H9 (cell line): ENCODE data around the gene EIF2S2. TPM values are rescaled to one million over a fixed set of nuclear protein-coding genes. Genes with fewer than 3 reads are reported as not detected.
"Not testable (repeated sequence)": the region's sequence is repeated elsewhere in the genome, so short reads cannot be mapped to it uniquely, and the experiment has no call there.

ENCODE experiments used
- DNase-seq: peaks from one replicate; pipeline ENCODE4 v3.0.0-alpha.2; 2017
- H2AFZ ChIP-seq: one replicate; pipeline ENCODE4 v1.6.1; 2013; ENCODE audit warnings: mild to moderate bottlenecking, low read length, control low read depth, moderate library complexity
- H2AK5ac ChIP-seq: 2 replicates; pipeline ENCODE4 v1.6.1; 2013; ENCODE audit warnings: low read length, control low read depth, mixed read lengths; ENCODE audit not compliant: insufficient read length
- H2BK120ac ChIP-seq: one replicate; pipeline ENCODE4 v1.6.1; 2013; ENCODE audit warnings: low read depth, mild to moderate bottlenecking, low read length, control low read depth, inconsistent platforms; ENCODE audit not compliant: poor library complexity, severe bottlenecking
- H2BK12ac ChIP-seq: 2 replicates; pipeline ENCODE4 v1.6.1; 2013; ENCODE audit warnings: low read length, control low read depth, mixed read lengths, low read depth; ENCODE audit not compliant: insufficient read length
- H2BK15ac ChIP-seq: 2 replicates; pipeline ENCODE4 v1.6.1; 2013; ENCODE audit warnings: low read depth, low read length, control low read depth
- H2BK20ac ChIP-seq: one replicate; pipeline ENCODE4 v1.6.1; 2013; ENCODE audit warnings: low read depth, mild to moderate bottlenecking, low read length, control low read depth, inconsistent platforms; ENCODE audit not compliant: poor library complexity, severe bottlenecking
- H2BK5ac ChIP-seq: 2 replicates; pipeline ENCODE4 v1.6.1; 2013; ENCODE audit warnings: low read length, control low read depth, mixed read lengths; ENCODE audit not compliant: insufficient read length
- H3K14ac ChIP-seq: 2 replicates; pipeline ENCODE4 v1.6.1; 2013; ENCODE audit warnings: low read length, control low read depth; ENCODE audit not compliant: insufficient read depth
- H3K18ac ChIP-seq: 2 replicates; pipeline ENCODE4 v1.6.1; 2013; ENCODE audit warnings: low read depth, mild to moderate bottlenecking, mixed read lengths, low read length, control low read depth; ENCODE audit not compliant: insufficient read length
- H3K23ac ChIP-seq: 2 replicates; pipeline ENCODE4 v1.6.1; 2013; ENCODE audit warnings: low read length, control low read depth, mixed read lengths, low read depth; ENCODE audit not compliant: insufficient read length
- H3K23me2 ChIP-seq: 2 replicates; pipeline ENCODE4 v1.6.1; 2013; ENCODE audit warnings: low read depth, mild to moderate bottlenecking, mixed read lengths, low read length, control low read depth; ENCODE audit not compliant: insufficient read length, poor library complexity, severe bottlenecking
- H3K27ac ChIP-seq: 2 replicates; pipeline ENCODE4 v1.5.1; 2013; ENCODE audit warnings: low read length, control low read depth, mixed read lengths, low read depth; ENCODE audit not compliant: insufficient read length
- H3K27me3 ChIP-seq: 2 replicates; pipeline ENCODE4 v1.6.1; 2013; ENCODE audit warnings: low read length, control low read depth, inconsistent platforms; ENCODE audit not compliant: insufficient read depth
- H3K4ac ChIP-seq: 2 replicates; pipeline ENCODE4 v1.6.1; 2013; ENCODE audit warnings: low read depth, mild to moderate bottlenecking, control low read depth, inconsistent platforms, low read length, moderate library complexity
- H3K4me1 ChIP-seq: 2 replicates; pipeline ENCODE4 v1.6.1; 2013; ENCODE audit warnings: low read length, control low read depth, inconsistent platforms; ENCODE audit not compliant: insufficient read depth
- H3K4me2 ChIP-seq: 2 replicates; pipeline ENCODE4 v1.6.1; 2013; ENCODE audit warnings: low read length, control low read depth, mixed read lengths; ENCODE audit not compliant: insufficient read length, insufficient read depth
- H3K56ac ChIP-seq: 2 replicates; pipeline ENCODE4 v1.6.1; 2013; ENCODE audit warnings: low read depth, mild to moderate bottlenecking, mixed read lengths, low read length, control low read depth; ENCODE audit not compliant: insufficient read length
- H3K79me1 ChIP-seq: 2 replicates; pipeline ENCODE4 v1.6.1; 2013; ENCODE audit warnings: low read depth, mild to moderate bottlenecking, moderate library complexity, low read length, control low read depth, inconsistent platforms; ENCODE audit not compliant: insufficient read depth, poor library complexity, severe bottlenecking
- H3K79me2 ChIP-seq: 2 replicates; pipeline ENCODE4 v1.6.1; 2013; ENCODE audit warnings: low read length, control low read depth, inconsistent platforms; ENCODE audit not compliant: insufficient read depth
- H3K9ac ChIP-seq: 2 replicates; pipeline ENCODE4 v1.6.1; 2013; ENCODE audit warnings: low read length, control low read depth, mixed read lengths; ENCODE audit not compliant: insufficient read length; ENCODE audit errors: extremely low read depth
- H3K9me3 ChIP-seq: one replicate; pipeline ENCODE4 v1.6.1; 2013; ENCODE audit warnings: low read depth, low read length, inconsistent platforms; ENCODE audit not compliant: control insufficient read depth
- H3T11ph ChIP-seq: one replicate; pipeline ENCODE4 v1.6.1; 2013; ENCODE audit warnings: mild to moderate bottlenecking, low read length, control low read depth, inconsistent platforms
- H4K20me1 ChIP-seq: one replicate; pipeline ENCODE4 v1.6.1; 2013; ENCODE audit not compliant: control insufficient read depth, insufficient read length, insufficient read depth
- H4K5ac ChIP-seq: 2 replicates; pipeline ENCODE4 v1.6.1; 2013; ENCODE audit warnings: low read depth, mild to moderate bottlenecking, mixed read lengths, low read length, control low read depth; ENCODE audit not compliant: insufficient read length
- H4K8ac ChIP-seq: replicated peaks from 2 replicates; pipeline ENCODE4 v1.6.1; 2013; ENCODE audit warnings: low read length, control low read depth, mixed read lengths, low read depth; ENCODE audit not compliant: insufficient read length
- H4K91ac ChIP-seq: 2 replicates; pipeline ENCODE4 v1.6.1; 2013; ENCODE audit warnings: low read depth, mild to moderate bottlenecking, moderate library complexity, mixed read lengths, low read length, control low read depth; ENCODE audit not compliant: insufficient read length
- H3K27ac Mint-ChIP-seq, 3 experiments: 2 replicates in 2 of 3; 3 replicates in 1 of 3; pipeline ENCODE4 v1.8.0; 2020 to 2021; ENCODE audit warnings: mixed read lengths in 3 of 3, mild to moderate bottlenecking in 1 of 3, moderate library complexity in 1 of 3
- H3K27me3 Mint-ChIP-seq: 2 replicates; pipeline ENCODE4 v1.8.0; 2021; ENCODE audit warnings: low read depth, mild to moderate bottlenecking, moderate library complexity, mixed read lengths
- H3K36me3 Mint-ChIP-seq, 3 experiments: 2 replicates in 2 of 3; 3 replicates in 1 of 3; pipeline ENCODE4 v1.8.0; 2020 to 2021; ENCODE audit warnings: low read depth in 3 of 3, mixed read lengths in 3 of 3; ENCODE audit not compliant: insufficient read depth in 1 of 3
- H3K4me1 Mint-ChIP-seq, 2 experiments: 2 replicates each; pipeline ENCODE4 v1.8.0; 2020; ENCODE audit warnings: mixed read lengths in 2 of 2
- H3K4me3 Mint-ChIP-seq, 2 experiments: 2 replicates in 1 of 2; 3 replicates in 1 of 2; pipeline ENCODE4 v1.8.0; 2020 to 2021; ENCODE audit warnings: mild to moderate bottlenecking in 2 of 2, mixed read lengths in 2 of 2, moderate library complexity in 1 of 2
- H3K9me3 Mint-ChIP-seq, 2 experiments: 2 replicates in 1 of 2; 3 replicates in 1 of 2; pipeline ENCODE4 v1.8.0; 2020; ENCODE audit warnings: mild to moderate bottlenecking in 2 of 2, mixed read lengths in 2 of 2, moderate library complexity in 1 of 2
- WGBS: extraction: QIAGEN DNeasy Blood & Tissue Kit; methylation state at CpG from one replicate; pipeline ENCODE4 v1.1.7; 2013; ENCODE audit warnings: missing lambda C conversion rate, low lambda C conversion rate, mixed read lengths; ENCODE audit not compliant: insufficient read length; ENCODE audit errors: extremely low coverage; 5-methylcytosine and 5-hydroxymethylcytosine counted together
- total RNA-seq: library from RNA; stranded (reverse); gene quantifications from 2 replicates; pipeline ENCODE4 v1.2.1, GENCODE V29; 2021

Gene EIF2S2
- total RNA-seq, 1 experiment from 2014 or later, result 188 TPM

GRCh38 chr20:34152073-34152472 lies 40.0 kb upstream of the EIF2S2 start:
- H2BK20ac ChIP-seq, H3T11ph ChIP-seq, H2BK12ac ChIP-seq, H3K79me1 ChIP-seq, DNase-seq, H3K23me2 ChIP-seq, H3K4me1 ChIP-seq, H4K20me1 ChIP-seq, H3K27ac ChIP-seq, H3K18ac ChIP-seq, H2BK5ac ChIP-seq, H3K27me3 ChIP-seq, H3K27ac Mint-ChIP-seq, H2AFZ ChIP-seq, H4K91ac ChIP-seq, H3K4ac ChIP-seq, H3K79me2 ChIP-seq, H3K9me3 ChIP-seq, H3K56ac ChIP-seq, H4K5ac ChIP-seq, H4K8ac ChIP-seq, H3K14ac ChIP-seq, H3K4me2 ChIP-seq, H3K9ac ChIP-seq, H2AK5ac ChIP-seq, H2BK15ac ChIP-seq, H2BK120ac ChIP-seq, H3K23ac ChIP-seq, H3K4me3 Mint-ChIP-seq: not testable (repeated sequence)
- peaks cover 46% of the 10 kb centered on the region for H3K27me3 Mint-ChIP-seq
- peaks cover 8 to 10% of the 10 kb centered on the region in 2 experiments; a peak in 4 of 5 replicates for H3K9me3 Mint-ChIP-seq
- H3K4me1 Mint-ChIP-seq, result peaks cover 39 to 42% of the 10 kb centered on the region in 2 experiments
- WGBS, result no CpG with 5 or more reads among the region's 8 CpGs
- peaks cover 0 to 12% (median 8%) of the 10 kb centered on the region in 3 experiments; a peak in 6 of 7 replicates for H3K36me3 Mint-ChIP-seq
